ENCODE measurements around the gene NRIP2.

NRIP2 gene

DNA sequence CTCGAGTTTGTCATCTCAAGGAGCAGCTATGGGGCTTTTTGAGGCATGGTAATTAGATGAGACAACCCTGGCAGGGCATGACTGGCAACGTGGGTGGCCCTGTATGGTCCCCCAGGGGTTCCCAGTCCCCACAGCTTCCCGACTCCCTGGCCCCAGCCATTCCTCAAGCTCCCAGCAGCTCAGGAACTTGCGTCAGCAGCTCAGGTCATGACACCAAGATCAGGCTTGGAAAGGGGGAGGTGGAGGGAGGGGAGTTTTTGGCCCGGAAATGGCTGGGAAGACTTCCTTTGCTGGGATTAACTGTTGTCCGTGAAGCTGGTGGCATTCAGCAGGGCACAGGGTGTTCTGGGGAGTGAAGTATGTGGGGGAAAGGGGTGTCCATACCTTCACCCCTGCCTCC is 10.4 kb upstream of the NRIP2 start:
- no peak for DNase-seq (ENCODE audit: low read depth in 2 of 2)

DNA sequence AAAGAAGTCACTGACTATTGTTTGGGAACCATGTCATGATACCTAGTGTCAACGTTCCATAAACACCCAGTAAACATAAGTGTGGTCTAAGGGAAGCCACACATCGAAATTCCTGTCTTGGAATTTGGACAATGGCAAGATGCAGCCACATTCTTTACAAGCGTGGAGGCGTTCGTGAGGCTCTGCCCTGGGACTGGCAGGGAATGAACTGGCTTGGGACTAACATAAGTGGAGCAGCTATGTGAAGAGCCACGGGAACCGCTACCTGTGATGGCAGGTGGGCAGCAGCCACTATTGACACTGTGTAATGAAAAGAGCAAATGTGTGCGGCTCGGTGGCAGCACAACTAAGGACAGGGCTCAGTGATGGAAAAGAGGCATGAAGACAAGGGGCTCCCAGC is 10.0 kb upstream of the NRIP2 start:
- DNase-seq (ENCODE audit: low read depth in 2 of 2): no peak

DNA sequence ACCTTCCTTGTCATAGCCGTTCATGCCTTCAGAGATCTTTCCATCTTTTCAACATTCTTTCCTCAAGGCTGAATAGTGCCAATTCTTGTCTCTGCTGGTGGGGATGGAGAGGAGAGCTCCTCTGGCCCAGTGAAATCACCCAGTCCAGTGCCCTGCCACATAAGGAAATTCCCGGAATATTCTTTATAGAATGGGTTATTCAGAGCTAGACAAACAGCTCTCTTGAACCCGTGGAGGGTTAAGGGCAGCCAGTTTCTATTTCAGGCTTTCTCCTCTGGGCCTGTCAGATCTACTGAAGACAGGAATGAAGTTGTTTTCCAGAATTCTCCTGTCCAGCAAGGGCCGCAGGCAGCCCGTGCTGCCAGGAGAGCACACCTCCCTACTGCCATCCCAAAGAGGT is 8.1 kb upstream of the NRIP2 start:
- DNase-seq (ENCODE audit: low read depth in 2 of 2): no peak

DNA sequence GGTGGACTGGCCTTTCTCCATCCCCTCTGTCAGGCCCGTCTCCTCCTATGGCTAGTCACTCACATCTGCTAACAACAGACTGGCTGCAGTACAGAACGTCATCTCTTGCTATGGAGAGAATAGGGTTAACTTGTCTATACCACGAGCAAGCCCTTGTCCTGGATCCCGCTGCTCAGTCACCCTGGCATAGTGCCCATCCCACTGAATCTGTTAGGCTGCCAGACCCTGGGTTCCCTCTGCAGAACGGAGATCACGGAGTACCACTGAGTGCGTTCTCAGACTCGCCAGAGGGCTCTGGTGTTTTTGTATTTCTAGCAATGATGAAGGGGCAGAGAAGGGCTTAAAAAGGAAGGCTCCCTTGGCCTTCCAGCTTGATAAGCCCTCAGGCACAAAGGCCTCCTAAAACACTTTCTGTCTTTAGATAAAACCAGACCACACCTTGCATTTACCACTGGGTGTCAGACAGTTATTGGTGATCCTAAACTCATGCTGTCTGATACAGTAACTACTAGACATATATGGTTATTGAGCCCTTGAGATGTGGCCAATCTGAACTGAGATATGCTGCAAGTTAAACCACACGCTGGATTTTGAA is 6.3 kb upstream of the NRIP2 start:
- no peak for DNase-seq (ENCODE audit: low read depth in 2 of 2)

DNA sequence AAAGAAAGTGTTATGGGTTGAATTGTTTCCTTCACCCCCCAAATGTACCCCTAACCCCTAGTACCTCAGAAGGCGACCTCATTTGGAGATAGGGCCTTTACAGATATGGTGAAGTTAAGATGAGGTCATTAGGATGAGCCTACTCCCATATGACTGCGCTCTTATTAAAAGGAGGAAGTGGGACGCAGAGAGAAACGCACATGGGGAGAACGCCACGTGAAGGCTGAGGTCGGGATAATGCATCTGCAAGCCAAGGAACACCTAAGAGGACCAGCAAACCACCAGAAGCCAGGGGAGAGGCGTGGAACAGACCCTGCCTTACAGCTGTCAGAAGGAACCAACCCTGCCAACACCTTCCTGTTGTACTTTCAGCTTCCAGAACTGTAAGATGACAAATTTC is 1.7 kb upstream of the NRIP2 start:
- DNase-seq (ENCODE audit: low read depth in 2 of 2): no peak

DNA sequence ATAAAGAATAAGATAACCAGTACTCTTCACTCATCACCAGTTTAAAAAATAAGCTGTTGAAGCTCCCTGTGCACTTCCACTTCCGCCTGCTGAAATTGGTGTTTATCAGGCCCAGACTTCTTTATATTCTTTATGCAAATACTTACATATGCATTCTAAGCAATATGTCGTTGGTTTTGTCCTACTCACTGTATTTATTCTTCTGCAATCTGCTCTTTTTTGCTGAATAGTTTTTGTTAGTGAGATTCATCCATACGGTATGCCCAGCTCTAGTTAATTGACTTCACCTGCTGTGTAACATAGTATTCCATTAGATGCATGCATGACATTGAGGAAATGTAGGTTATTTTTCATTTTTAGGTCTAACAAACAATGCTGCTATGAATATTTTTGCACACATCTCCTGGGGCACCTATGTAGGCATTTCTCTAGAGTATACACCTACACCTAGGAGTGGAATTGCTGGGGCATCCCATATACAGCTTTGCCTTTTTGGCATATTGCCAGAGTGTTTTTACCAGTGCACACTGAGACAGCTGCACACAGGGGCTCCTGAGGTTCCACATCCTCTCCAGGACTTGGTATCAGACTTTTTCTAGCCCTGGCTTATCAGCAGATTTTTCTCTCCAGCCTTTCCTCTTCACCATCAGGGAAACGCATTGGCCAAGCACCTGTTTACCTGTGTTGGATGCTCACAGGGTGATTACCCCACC is 1.0 kb upstream of the NRIP2 start:
- no peak for DNase-seq (ENCODE audit: low read depth in 2 of 2)

DNA sequence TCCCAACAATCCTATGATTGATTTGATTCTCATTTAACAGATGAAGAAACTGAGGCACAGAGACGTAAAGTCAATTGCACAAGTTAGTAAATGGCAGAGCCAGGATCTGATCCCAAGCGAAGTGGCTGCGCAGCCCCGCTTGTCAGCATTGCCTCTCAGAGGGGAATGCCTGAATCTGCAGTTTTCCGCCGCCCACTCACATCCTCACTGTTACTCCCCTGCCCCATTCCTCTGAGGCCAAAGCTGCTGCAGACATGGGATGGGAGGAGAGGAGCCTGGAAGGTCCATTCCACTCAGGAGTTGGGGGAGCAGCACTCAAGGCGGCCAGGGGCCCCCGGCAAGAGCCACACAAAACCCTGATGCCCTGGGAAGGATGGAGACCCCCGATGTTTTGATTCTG is 1.0 kb downstream of the NRIP2 start:
- DNase-seq (ENCODE audit: low read depth in 2 of 2): no peak

DNA sequence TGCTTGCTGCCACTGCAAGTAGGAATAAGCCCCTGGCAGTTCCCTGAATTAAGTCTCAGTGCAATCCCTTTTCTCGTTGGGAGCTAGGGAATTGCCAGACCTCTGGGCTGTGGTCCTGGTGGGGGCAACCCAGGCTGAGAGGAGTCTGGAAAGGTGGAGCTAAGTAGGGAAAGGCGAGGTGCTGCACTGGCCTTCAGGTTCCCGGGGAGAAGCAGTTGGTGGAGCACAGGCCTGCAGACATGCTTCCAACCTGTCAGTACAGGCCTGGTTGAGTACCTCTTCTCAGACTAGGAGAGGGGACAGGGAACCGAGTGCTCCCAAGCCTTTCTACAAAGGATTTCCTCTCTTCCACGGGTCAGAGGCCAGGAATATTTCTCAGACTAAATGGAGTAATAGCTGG is 1.5 kb downstream of the NRIP2 start:
- no peak for DNase-seq (ENCODE audit: low read depth in 2 of 2)

DNA sequence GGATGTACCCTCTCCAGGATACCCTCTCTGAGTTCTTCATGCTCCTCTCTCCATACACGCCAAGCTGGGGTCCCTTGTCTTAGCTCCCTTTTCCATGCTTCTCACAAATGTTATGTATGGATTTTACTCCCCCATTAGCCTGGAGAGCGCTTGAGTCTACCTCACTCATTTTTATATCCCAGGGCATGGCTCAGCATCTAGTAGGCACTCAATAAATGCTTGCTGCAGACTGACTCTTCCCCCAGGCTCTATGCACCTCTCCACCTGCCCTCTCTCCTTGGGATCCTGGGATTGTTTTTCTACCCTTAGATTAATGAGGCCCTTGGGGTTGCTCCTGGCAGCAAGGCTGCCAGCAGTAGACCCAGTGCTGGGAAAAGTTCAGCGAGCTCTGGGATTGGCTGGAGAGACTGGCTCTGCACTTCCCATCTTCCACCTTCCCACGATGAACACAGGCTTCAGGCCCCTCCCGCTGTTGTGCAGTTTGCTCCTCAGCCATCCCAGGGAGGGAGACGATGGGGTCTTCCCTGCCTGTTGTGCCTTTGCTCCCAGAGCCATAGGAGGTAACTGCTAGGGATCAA is 2.2 kb downstream of the NRIP2 start:
- DNase-seq (ENCODE audit: low read depth in 2 of 2): no peak

DNA sequence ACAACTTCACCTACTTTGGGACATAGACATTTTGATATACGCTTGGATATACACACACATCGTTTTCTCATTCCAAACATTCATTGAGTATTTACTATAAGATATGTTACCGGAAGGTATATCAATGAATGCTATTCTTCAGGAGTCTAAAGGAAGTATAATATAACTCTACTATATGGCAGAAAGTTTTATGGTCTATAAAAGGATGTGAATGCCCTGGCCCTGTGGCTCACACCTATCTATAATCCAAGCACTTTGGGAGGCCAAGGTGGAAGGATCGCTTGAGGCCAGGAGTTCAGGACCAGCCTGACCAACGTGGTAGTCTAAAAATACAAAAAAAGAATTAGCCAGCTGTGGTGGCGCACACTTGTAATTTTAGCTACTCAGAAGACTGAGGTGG is 5.6 kb downstream of the NRIP2 start:
- DNase-seq (ENCODE audit: low read depth in 2 of 2): no peak

DNA sequence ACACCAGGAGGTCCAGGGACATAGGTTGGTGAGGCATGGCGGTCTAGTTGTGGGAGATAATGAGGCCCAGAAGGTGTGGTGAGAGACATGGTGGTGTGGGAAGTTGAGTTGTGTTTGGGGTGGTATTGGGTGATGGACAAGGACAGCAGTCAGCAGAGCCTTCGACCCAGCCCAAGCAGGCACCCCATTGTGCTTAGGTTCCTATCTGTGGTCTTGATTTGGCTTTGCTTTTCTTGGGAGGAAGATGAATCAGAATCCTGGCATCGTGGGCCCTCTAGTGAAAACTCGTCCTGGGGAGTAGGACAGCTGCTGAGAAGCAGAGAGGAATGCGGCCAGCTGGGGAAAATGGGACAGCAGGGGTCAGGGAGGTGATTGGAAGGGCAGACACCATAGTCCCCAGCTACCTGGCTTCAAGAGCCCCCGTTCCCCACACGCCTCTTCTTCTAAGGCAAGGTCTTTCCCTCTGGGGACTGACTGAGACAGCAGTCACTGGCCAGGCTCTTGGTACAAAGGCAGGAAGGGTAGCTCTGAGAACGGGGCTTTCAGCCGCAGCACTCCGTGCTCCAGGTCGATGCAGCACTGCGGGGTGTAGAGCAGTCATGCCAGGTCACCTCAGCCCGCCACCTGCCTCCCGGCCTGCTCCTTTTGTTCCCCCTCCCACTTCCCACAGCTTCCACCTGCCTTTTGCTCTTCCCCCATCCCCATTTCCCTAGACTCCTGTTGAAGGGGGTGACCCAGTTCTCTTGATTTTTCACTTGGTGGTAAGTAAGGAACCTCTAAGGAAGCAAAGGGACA is 7.9 kb downstream of the NRIP2 start:
- DNase-seq (ENCODE audit: low read depth in 2 of 2): no peak

DNA sequence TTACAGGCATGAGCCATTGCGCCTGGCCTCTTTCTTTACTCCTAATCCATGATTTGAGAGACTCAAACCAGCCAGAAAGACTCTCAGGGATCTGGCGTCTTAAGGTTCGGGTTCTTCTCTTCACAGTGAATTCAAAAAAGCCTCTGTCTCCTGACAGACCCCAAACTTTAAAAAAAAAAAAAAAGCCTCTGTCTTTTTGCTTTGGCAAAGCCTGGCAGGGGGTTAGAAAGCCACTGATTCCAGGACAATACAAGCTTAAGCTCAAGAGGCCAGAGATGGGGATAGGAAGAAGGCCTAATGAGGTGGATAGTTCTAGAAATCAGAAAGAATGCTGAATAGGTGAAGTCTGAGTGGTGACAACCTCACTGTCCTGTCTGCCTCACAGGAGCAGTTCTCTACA is 8.8 kb downstream of the NRIP2 start:
- DNase-seq (ENCODE audit: low read depth in 2 of 2): no peak

DNA sequence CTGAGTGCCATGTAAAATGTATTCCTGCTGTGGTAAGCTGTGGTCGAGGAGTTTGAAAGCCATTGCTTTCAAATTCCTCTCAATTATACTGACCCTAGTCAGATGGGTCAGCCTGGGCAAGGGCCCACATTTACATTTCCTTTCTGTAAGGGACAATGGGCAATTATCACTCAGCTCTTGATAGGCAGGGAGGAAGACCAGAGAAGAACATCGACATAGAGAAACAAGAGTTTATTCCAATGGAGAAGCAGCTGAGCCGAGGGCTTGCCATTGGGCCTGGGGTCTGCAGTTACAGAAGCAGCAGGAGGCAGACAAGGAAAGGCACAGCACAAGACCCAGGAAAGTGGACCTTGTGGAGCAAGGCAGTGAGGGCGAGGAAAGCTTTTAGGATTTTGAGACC is 9.7 kb downstream of the NRIP2 start:
- no peak for DNase-seq (ENCODE audit: low read depth in 2 of 2)

DNA sequence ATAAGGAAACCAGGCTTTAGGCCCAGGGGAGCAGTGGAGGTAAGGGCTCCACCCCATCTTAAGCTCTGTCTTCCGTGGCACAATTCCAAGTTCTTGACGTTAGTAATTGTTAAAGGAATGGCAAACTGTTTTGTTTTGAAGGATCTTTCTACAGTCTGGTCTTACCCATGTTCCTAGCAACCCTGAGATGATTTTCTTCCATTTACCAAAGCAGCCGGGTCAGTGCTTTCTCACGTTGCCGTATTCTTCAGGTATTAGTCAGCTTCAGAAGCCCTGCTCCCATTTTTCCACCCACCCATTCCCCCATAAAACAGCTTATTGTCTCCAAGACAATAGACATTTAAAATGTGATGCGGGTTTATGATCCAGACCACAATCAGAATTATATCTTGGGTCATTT is 10.3 kb downstream of the NRIP2 start:
- DNase-seq (ENCODE audit: low read depth in 2 of 2): no peak

DNA sequence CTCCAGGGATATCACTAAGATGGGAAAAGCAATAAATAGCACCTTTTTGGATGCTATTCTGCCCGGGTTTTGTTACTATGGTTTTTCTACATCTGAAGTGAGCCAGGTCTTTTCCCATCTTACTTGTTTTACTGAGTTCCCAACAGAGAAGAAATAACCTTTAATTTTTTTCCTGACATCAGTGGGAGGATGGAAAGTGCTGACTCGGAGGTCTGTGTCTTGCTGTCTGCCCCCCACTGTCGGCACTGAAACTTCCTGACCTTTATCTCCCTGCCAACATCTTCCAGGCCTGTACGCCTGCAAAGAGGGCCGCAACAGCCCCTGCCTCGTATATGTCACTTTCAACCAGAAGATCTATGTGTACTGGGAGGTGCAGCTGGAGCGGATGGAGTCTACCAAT is 11.4 kb downstream of the NRIP2 start:
- DNase-seq (ENCODE audit: low read depth in 2 of 2): no peak

DNA sequence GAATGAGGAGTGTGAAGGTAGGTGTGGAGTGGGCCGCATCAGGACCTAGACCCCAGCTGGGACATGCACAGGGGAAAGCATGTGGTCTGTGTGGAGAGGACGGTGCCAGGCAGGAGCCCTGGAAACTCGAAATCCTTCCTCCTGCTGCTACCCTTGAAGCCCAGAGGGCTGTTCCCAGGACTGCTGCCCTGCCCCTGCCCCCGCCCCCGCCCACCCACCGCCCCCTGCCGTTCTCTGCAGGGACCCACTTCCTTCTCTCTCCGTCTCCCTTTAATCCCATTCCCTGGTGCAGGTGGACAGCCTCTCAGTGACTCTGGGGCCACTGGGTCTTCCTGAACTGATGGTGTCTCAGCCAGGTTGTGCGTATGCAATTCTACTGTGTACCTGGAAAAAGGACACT is 14.4 kb downstream of the NRIP2 start:
- no peak for DNase-seq (ENCODE audit: low read depth in 2 of 2)

DNA sequence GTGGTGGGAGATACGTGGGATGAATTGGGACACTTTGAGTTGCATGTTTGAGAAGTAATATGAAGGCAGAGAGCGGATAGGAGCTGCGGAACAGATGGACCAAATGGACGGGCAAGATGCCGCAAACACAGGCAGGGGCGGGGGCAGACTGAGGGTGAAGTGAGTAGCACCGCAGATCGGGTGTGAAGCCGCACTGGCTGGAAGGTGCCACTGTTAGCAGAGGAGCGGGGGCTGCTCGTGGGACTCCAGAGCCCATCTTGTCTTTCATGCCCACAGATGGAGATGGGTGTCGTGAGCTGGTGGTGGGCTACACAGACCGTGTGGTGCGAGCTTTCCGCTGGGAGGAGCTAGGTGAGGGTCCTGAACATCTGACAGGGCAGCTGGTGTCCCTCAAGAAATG is 15.0 kb downstream of the NRIP2 start:
- no peak for DNase-seq (ENCODE audit: low read depth in 2 of 2)

DNA sequence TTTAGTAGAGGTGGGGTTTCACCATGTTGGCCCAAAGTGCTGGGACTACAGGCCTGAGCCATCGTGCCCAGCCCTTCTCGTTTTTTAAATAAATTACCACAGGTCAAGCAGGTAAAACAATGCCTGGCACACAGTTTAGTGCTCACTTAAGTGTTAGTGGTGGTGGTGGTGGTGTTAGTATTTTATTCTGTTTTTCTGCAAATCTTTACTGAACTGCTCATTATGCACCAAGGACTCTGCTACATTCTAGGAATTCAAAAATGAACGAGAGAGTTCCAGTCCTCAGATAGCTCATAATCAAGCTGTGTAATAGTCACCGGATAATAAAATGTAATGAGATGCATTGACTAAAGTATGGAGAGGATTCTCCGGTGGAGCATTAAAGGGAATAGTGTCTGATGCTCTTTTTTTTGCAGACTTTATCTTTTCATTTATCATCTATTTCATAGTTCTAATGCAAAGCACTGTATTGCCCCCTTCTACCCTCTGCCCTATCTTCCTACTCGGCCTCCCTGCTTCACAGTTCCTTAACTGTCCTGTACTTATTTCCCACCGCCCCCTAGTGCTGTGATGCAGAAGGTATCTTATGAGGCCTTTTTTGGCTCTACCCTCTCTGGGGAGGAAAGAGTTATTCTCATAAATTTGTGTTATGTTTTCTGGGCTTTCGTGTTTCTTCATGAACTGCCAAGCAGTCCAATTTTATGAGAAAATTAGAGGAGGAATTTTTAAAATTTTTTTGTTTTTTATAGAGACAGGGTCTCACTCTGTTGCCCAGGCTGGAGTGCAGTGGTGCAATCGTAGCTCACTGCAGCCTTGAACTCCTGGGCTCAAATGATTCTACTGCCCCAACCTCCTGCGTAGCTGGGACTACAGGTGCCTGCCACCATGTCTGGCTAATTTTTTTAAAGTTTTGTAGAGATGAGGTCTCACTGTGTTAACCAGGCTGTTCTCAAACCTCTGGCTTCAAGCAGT is 21.3 kb downstream of the NRIP2 start:
- no peak for DNase-seq (ENCODE audit: low read depth in 2 of 2)

DNA sequence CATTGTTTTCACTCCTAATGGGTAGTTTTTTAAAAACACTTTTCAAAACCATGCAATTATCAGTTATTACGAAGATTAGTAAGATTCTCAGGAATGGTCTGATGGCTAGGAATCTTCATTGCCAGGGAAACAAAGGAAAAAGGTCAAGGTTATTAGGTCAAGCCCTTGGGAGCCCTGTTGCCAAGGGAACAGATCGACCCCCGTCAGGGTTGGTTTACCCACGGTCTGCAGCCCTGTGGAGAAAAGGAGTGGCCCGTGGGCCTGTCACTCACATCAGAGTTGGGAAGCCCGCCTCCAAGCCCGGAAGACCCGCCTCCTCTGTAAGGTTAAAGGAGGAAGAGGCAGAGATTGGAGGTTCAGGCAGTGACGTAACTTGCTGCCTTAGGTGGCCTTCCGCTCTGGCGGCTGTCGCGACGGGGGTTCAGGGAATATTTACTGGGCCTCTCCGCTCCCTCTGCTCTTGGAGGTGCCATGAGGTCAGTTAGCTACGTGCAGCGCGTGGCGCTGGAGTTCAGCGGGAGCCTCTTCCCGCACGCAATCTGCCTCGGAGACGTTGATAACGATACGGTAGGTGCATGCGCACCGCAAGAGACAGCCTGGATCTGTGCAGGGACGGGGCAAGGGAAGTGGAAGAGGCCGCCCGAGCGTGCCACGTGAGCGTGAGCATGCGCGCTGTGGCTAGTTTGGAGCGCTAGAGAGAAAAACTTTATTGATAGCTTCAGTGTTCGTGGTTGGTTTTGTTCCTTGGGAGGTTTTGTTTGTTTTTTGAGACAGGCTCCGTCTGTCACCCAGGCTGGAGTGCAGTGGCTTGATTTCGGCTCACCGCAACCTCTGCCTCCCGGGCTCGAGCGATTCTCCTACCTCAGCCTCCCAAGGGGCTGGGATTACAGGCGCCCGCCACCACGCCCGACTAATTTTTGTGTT is 22.3 kb downstream of the NRIP2 start, which contains the start of gene ITFG2:
ITFG2 (plus strand) TSS at position 379 of the 924 bp plus-strand sequence; CDS start at position 472, 93 bp downstream.
- peak; percentile 89 to 95 for DNase-seq (ENCODE audit: low read depth in 2 of 2)

DNA sequence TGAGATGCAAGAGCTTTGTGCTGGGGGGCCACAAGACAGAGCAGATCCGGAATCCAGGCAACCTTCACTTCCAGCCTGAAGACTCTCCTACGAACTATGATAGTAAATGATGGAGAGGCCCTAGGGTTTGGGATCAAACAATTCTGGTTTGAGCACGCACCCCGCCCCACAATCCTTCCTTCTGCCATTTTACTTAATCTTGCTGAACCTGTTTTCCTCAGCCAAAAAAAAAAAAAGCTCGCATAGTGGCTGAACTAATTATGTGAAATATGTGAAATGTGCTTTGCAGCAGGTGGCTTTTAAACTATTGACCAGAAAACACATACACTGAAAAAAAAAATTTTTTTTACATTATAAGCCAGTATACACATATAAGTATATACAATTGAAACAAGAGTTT is 23.0 kb downstream of the NRIP2 start:
- DNase-seq (ENCODE audit: low read depth in 2 of 2): no peak
